T-helper 17 cell (primary cell): ENCODE measurements around the gene C11orf54. TPM values are rescaled to one million over a fixed set of nuclear protein-coding genes. Genes with fewer than 3 reads are reported as not detected.

Experiments
- ATAC-seq: fragments of 150-1000 bp; cut with Tn5 transposase; 2 replicates; pipeline ENCODE4 v1.10.0; 2021; ENCODE audit warnings: mild to moderate bottlenecking, moderate library complexity
- DNase-seq, 3 donors: peaks; one replicate each; pipeline versions ENCODE4 v3.0.0 to v3.0.0-alpha.2; 2020 to 2021
- H3K9me3 ChIP-seq: one replicate; pipeline ENCODE4 v1.7.0; 2013; ENCODE audit warnings: low read length, mild to moderate bottlenecking; ENCODE audit not compliant: control insufficient read depth, poor library complexity, severe bottlenecking
- H3K27ac Mint-ChIP-seq: one replicate; pipeline ENCODE4 v1.8.0; 2022; ENCODE audit warnings: mild to moderate bottlenecking, moderate library complexity, mixed read lengths
- H3K27me3 Mint-ChIP-seq: one replicate; pipeline ENCODE4 v1.8.0; 2022; ENCODE audit warnings: mixed read lengths
- H3K36me3 Mint-ChIP-seq: one replicate; pipeline ENCODE4 v1.8.0; 2022; ENCODE audit warnings: low read depth, mixed read lengths
- H3K4me1 Mint-ChIP-seq: one replicate; pipeline ENCODE4 v1.8.0; 2022; ENCODE audit warnings: mild to moderate bottlenecking, mixed read lengths
- H3K4me3 Mint-ChIP-seq: one replicate; pipeline ENCODE4 v1.8.0; 2022; ENCODE audit warnings: mild to moderate bottlenecking, moderate library complexity, mixed read lengths
- total RNA-seq, 4 donors: library from RNA in 2 of 4; stranded (reverse) in 2 of 4; gene quantifications; one replicate each; pipeline ENCODE4 v1.2.3 and lab custom pipeline; 2022 to 2026

Gene C11orf54
- total RNA-seq, 2 donors from 2014 or later: 12.1 to 13.9 TPM

DNA sequence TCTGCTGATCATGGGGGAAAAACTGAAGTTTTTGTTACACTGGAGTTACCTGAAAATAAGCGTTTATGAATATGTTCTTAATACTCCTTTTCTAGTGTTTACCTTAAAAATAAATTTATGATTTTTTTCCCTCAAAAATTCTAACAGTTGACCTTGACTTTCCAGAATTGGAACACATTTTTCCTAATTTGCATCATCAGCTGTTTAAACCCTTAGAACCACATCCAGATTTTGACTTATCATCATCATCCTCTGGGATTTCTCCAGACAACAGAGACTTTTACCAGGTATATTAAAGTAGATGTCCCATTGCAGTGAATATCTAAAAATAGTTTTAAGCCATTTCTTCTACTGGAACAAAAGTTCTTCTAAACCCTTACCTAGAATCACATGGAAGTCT, 17.4 kb upstream of the C11orf54 start:
- no peak for ATAC-seq
- H3K4me3 Mint-ChIP-seq: no peak overlapping the region
- H3K27ac Mint-ChIP-seq: no peak overlapping the region
- no peaks in the 10 kb centered on the region for H3K36me3 Mint-ChIP-seq
- H3K4me1 Mint-ChIP-seq: peaks cover 3% of the 10 kb centered on the region
- no peaks in the 10 kb centered on the region for H3K27me3 Mint-ChIP-seq
- DNase-seq: no peak
- H3K9me3 ChIP-seq: no peaks in the 10 kb centered on the region

DNA sequence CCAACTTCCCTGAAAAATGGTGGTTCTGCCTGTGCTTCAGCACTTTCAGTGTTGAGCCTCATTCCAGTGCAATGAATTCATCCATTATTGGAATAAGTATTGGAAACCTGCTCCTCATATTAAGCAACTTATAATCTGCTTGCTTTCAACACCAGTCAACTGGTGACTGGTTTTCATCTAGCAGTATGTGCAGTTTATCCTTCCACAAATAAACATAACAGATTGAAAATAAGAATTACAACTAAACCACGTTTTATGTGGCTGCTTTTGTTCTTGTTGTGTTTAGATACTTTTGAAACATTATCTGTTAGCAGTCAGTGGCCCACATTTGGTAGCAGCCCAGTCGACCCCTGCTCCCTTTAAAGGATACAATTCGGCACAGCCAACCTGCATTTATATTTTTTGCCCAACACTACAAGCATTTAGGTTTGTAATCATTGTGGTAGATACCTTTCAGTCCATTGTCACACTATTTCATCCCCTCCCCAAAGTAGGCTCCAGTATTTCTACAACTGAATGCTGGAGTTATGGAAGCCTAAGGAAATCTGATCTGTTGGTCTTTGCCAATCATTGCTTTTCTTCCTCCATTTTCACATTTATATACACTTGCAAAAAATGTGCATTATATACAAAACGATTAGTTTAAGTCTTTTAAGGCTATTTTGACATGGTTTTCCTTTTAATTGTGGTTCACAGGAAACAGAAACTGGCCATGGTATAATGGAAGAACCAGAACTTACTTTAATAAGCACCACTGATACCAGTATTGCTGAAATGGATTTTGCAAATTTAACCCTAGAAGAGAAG, 13.3 kb upstream of the C11orf54 start:
- Mint-ChIP-seq H3K4me3 (no peak overlapping the region), H3K4me1 (peaks cover 4% of the 10 kb centered on the region), H3K36me3 (no peaks in the 10 kb centered on the region), H3K27me3 (no peaks in the 10 kb centered on the region), H3K27ac (peak overlapping the region; percentile 82)
- H3K9me3 ChIP-seq: no peaks in the 10 kb centered on the region
- no peak for ATAC-seq
- no peak for DNase-seq

DNA sequence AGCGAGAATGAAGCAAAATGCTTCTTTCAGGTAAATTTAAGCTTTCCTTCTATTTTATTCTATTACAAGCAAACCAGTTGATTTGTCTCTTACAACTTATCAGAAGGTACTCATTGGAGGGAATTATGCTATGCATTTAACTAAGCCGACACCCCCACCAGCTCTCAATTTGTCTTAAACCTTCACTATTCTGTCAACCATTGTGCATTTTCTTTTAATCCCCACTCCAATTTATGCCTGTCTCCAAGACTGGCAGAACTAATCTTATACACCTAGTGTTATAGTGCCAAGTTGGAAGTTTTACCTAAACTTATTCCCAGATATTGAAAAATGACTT, 12.7 kb upstream of the C11orf54 start:
- no peak for ATAC-seq
- peaks cover 5% of the 10 kb centered on the region for H3K4me1 Mint-ChIP-seq
- DNase-seq: no peak
- H3K27me3 Mint-ChIP-seq: no peaks in the 10 kb centered on the region
- no peak overlapping the region for H3K4me3 Mint-ChIP-seq
- no peaks in the 10 kb centered on the region for H3K36me3 Mint-ChIP-seq
- H3K9me3 ChIP-seq: no peaks in the 10 kb centered on the region
- peak overlapping the region; percentile 82 for H3K27ac Mint-ChIP-seq

DNA sequence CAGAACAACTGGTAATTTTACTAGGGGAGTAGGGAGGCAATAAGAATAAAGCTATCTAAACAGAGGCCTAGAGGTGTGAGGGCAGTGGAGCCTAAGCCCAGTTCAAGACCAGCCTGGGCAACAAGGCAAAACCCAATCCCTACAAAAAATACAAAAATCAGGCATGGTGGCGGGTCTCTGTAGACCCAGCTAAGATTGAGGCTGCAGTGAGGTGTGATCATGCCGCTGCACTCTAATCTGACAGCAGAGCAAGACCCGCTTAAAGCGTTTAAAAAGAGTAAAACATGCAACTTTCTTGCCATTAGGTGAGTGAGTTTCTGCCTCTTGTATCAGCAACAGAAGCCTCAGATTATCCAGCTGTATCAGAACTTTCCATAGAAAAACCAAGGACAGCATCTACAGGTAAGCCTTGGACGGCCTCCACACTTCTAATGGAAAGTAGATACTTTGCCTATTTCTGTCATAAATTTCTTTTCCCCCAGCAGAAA, 12.3 kb upstream of the C11orf54 start:
- H3K9me3 ChIP-seq: no peaks in the 10 kb centered on the region
- Mint-ChIP-seq H3K27ac (peak overlapping the region; percentile 82), H3K27me3 (no peaks in the 10 kb centered on the region), H3K4me3 (no peak overlapping the region), H3K4me1 (peaks cover 5% of the 10 kb centered on the region), H3K36me3 (no peaks in the 10 kb centered on the region)
- DNase-seq (no peak), ATAC-seq (no peak)

DNA sequence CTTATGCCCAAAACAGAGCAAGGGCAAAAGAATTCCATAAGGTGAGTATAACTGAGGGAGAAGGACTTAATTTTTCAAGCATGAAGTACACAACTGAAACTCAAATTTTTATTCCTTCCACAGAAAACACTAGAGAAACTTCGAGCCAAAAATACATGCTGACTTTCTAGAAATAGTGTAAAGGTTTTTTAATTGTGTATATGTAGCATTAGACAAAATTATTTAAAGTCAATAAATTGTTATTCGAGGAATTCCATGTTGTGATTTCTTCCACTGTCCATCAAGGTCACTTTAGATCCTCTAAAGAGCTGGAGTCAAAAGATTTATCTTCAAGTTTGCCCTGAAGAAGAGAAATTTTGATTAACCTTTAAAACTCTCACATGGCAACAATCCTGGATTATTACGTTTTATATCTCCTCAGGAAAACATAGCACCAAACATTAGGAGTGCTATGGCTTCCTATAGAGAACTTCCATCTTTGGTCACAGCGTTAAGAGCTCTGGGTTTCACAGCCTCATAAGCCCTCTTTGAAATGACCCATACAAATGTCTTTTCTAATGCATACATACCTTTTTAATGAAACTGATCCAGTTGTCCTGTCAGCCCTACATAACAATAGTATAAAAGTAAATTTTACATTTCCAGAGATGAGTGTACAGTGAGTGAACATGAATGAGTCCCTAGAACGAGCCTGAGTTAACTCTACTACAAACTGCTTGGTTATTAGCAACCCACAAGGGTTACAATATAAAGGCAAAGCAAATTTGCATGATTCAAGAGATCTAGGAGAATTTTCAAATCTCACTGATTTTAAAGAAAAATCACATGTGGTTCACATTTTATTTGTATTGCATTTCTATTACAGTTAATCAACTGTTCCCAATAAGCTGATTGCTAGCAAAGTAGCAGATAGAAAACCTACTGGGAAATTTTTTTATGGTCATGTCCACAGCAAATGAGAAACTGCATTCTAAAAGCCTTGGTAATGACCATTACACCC, 11.1 kb upstream of the C11orf54 start:
- H3K27me3 Mint-ChIP-seq: no peaks in the 10 kb centered on the region
- no peak for ATAC-seq
- H3K36me3 Mint-ChIP-seq: no peaks in the 10 kb centered on the region
- peak overlapping the region; percentile 82 for H3K27ac Mint-ChIP-seq
- DNase-seq: no peak
- no peak overlapping the region for H3K4me3 Mint-ChIP-seq
- H3K9me3 ChIP-seq: no peaks in the 10 kb centered on the region
- H3K4me1 Mint-ChIP-seq: peaks cover 13% of the 10 kb centered on the region

GRCh38 chr11:93732237-93732892, 9.1 kb upstream of the C11orf54 start:
- ATAC-seq (no peak), DNase-seq (no peak)
- Mint-ChIP-seq H3K36me3 (peaks cover 3% of the 10 kb centered on the region), H3K27me3 (no peaks in the 10 kb centered on the region), H3K4me3 (no peak overlapping the region), H3K27ac (peak overlapping the region; percentile 72), H3K4me1 (peaks cover 23% of the 10 kb centered on the region)
- no peaks in the 10 kb centered on the region for H3K9me3 ChIP-seq

DNA sequence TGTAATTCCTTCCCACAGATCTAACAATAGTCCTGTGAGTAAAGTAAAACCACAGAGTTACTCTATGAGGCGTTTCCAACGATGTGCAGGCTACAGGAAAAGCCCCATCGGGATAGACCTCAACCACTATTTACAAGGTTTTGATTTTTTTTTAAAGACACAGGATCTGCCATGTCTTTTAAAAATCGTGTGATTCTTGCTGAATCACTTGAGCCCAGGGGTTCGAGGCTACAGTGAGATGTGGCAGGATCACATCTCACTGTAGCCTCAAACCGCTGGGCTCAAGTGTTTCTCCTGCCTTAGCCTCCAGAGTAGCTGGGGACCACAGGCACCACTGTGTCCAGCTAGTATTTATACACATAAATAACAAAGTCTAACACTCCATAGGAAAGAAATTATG, 8.0 kb upstream of the C11orf54 start:
- peaks cover 30% of the 10 kb centered on the region for H3K4me1 Mint-ChIP-seq
- ATAC-seq (no peak), DNase-seq (no peak)
- H3K36me3 Mint-ChIP-seq: peaks cover 6% of the 10 kb centered on the region
- peak overlapping the region; percentile 12 for H3K4me3 Mint-ChIP-seq
- H3K27me3 Mint-ChIP-seq: no peaks in the 10 kb centered on the region
- H3K27ac Mint-ChIP-seq: peak overlapping the region; percentile 72
- H3K9me3 ChIP-seq: no peaks in the 10 kb centered on the region

GRCh38 chr11:93734427-93735222, 6.8 kb upstream of the C11orf54 start:
- no peaks in the 10 kb centered on the region for H3K9me3 ChIP-seq
- DNase-seq (no peak), ATAC-seq (no peak)
- H3K4me3 Mint-ChIP-seq: no peak overlapping the region
- H3K36me3 Mint-ChIP-seq: peaks cover 6% of the 10 kb centered on the region
- H3K4me1 Mint-ChIP-seq: peaks cover 40% of the 10 kb centered on the region
- H3K27me3 Mint-ChIP-seq: no peaks in the 10 kb centered on the region
- peak overlapping the region; percentile 99 for H3K27ac Mint-ChIP-seq

DNA sequence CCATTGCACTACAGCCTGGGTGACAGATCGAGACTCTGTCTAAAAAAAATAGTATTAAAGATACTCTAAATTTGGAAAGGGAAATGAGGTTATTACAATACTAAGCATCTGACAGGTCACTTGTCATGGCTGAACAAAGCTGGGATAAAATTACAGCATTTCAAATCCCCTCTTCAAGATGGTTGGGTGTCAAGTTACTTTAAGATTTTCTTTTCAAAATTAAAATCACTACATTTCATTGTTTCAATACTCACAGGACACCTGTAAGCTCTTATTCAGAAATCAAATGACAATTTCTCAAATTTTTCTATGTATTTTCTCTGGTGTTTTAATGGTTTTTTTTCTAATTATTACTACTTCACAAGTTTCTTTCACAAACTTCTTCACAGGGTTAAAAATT, 5.8 kb upstream of the C11orf54 start:
- H3K27me3 Mint-ChIP-seq: no peaks in the 10 kb centered on the region
- DNase-seq: no peak
- peak overlapping the region; percentile 99 for H3K27ac Mint-ChIP-seq
- H3K36me3 Mint-ChIP-seq: peaks cover 6% of the 10 kb centered on the region
- ATAC-seq: no peak
- H3K9me3 ChIP-seq: no peaks in the 10 kb centered on the region
- H3K4me1 Mint-ChIP-seq: peaks cover 48% of the 10 kb centered on the region
- no peak overlapping the region for H3K4me3 Mint-ChIP-seq

DNA sequence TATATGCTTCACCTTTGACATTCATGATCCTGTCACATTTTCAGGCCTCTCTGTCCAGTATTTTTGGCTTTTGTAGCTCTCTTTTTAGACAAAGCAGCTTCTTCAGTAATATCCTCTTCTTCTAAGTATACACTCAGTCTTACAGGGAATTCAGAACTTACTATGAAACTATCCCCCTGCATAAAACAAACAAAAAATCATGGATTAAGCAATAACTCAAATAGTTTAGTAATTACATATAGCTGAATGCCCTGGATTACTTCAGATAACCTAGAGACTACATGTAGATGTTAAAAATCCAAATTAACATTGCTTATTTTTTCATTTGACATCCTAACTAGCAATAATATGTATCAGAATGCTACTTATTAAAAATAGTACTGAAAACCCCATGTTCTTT, 5.3 kb upstream of the C11orf54 start:
- H3K4me3 Mint-ChIP-seq: no peak overlapping the region
- DNase-seq (no peak), ATAC-seq (no peak)
- peak overlapping the region; percentile 99 for H3K27ac Mint-ChIP-seq
- no peaks in the 10 kb centered on the region for H3K27me3 Mint-ChIP-seq
- no peaks in the 10 kb centered on the region for H3K9me3 ChIP-seq
- H3K4me1 Mint-ChIP-seq: peaks cover 53% of the 10 kb centered on the region
- H3K36me3 Mint-ChIP-seq: peaks cover 6% of the 10 kb centered on the region

DNA sequence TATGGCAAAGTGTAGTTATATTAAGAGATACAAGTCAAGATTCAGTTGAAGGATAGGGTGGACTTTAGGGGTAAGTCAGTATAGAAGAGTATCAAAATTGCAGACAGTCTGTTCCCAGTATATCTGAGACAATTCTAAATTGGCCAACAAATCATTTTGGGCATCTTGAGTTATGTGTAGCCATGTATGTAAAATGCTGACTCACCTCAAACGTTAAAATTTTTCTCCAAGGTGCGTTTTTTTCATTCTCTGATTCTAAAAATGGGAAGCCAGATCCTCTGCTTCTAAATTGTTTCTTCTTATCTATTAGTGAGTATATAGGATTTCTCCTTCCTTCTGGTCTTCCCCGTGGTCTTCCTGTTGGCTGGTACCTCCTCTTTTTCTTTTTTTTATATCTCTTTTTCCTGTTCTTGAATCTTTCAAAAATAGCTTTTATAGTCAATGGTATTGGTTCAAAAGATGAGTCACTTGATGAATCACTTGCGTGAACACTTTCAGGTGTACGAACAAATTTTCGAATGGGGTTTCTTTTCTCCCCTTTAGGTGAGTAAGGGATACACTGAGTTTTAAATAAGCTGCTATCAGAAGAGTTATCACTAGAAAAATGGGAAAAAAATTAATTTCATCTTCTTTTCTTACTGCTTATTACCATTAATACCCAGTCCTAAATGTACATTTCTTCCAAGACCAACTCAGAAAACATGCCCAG, 3.4 kb upstream of the C11orf54 start:
- no peaks in the 10 kb centered on the region for H3K9me3 ChIP-seq
- no peaks in the 10 kb centered on the region for H3K27me3 Mint-ChIP-seq
- H3K27ac Mint-ChIP-seq: peak overlapping the region; percentile 99
- H3K36me3 Mint-ChIP-seq: peaks cover 6% of the 10 kb centered on the region
- no peak for DNase-seq
- peak overlapping the region; percentile 99 for H3K4me3 Mint-ChIP-seq
- H3K4me1 Mint-ChIP-seq: peaks cover 60% of the 10 kb centered on the region
- no peak for ATAC-seq

GRCh38 chr11:93738647-93739081, 2.8 kb upstream of the C11orf54 start:
- Mint-ChIP-seq H3K36me3 (peaks cover 6% of the 10 kb centered on the region), H3K4me3 (peak overlapping the region; percentile 99), H3K4me1 (peaks cover 58% of the 10 kb centered on the region), H3K27me3 (no peaks in the 10 kb centered on the region), H3K27ac (peak overlapping the region; percentile 99)
- ATAC-seq (no peak), DNase-seq (no peak)
- no peaks in the 10 kb centered on the region for H3K9me3 ChIP-seq
